Activated T-helper 1 cell treated with anti-CD3 and anti-CD28 coated beads, Interleukin-12 subunit alpha, Interleukin-12 subunit beta, Interleukin-2, Interleukin-4 antibody, amounts not matched to agents 30 ng/mL and 10 ng/mL and 1 ng/mL, durations not matched to agents 14 hours and 24 hours and 36 hours (primary cell): ENCODE results near the gene EXD3. TPM values are rescaled to one million over a fixed set of nuclear protein-coding genes. Genes with fewer than 3 reads are reported as not detected.

ENCODE experiments used
- DNase-seq: peaks from one replicate; pipeline ENCODE4 v3.0.0; 2021; ENCODE audit warnings: low spot score
- H3K27ac Mint-ChIP-seq: one replicate; pipeline ENCODE4 v1.8.0; 2021; ENCODE audit warnings: mild to moderate bottlenecking, mixed read lengths
- H3K27me3 Mint-ChIP-seq: one replicate; pipeline ENCODE4 v1.8.0; 2022; ENCODE audit warnings: mild to moderate bottlenecking, moderate library complexity, mixed read lengths; ENCODE audit not compliant: insufficient read depth
- H3K36me3 Mint-ChIP-seq: one replicate; pipeline ENCODE4 v1.8.0; 2021; ENCODE audit warnings: low read depth, mixed read lengths
- H3K4me1 Mint-ChIP-seq: one replicate; pipeline ENCODE4 v1.8.0; 2021; ENCODE audit warnings: low read depth, mixed read lengths
- H3K4me3 Mint-ChIP-seq: one replicate; pipeline ENCODE4 v1.8.0; 2021; ENCODE audit warnings: mild to moderate bottlenecking, moderate library complexity, mixed read lengths
- H3K9me3 Mint-ChIP-seq: one replicate; pipeline ENCODE4 v1.8.0; 2021; ENCODE audit warnings: mixed read lengths
- intact Hi-C: fragments of 100-400 bp; cut with micrococcal nuclease; formaldehyde crosslinking; loops from one replicate; pipeline ENCODE4 v1.15.1; 2024
- total RNA-seq: library from RNA; stranded (reverse); gene quantifications from 2 replicates; pipeline ENCODE4 v1.2.3, GENCODE V29; 2022

The EXD3 gene
- total RNA-seq, 1 donor from 2014 or later: 4.8 TPM

DNA sequence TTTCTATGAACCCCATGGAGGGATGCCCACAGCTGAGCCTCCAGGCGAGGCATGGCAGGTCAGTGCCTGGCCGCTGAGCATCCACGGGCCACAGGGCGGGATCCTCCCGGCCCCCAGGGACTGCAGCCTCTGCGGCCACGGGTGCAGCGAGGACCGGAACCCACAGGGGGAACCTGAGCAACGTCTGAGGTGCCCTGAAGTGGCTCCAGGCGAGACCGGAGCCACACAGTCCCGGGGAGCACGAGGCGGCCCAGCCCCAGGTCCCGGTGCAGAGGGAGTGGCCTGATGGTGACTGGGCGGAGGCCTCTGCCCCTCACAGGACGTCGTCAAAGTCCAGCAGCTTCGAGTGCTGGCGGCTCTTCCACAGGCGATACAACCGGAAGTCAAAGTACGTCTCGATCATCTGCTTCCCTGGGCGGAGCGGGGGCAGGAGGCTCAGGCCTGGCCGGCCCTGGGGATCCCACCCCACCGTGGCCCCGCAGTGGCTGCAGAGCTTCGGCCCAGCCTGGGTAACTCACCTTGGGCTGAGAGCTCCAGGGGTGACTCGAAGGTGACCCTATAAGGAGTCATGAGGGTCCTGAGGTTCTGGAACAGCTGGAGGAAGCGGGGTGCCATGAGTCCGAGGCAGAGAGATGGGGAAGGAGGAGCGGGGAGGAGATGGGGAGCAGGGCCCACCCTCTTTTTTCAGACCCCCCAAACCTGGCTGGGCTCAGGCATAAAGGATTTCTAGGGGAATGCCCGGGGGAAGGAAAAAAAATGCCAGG is 26.3 kb upstream of the EXD3 start:
- Mint-ChIP-seq H3K36me3 (peaks cover 3% of the 10 kb centered on the region), H3K27me3 (peaks cover 3% of the 10 kb centered on the region), H3K4me3 (no peak overlapping the region), H3K27ac (peak overlapping the region; percentile 40), H3K4me1 (peaks cover 8% of the 10 kb centered on the region), H3K9me3 (no peaks in the 10 kb centered on the region)
- intact Hi-C loops: no loop called here
- DNase-seq: no peak

DNA sequence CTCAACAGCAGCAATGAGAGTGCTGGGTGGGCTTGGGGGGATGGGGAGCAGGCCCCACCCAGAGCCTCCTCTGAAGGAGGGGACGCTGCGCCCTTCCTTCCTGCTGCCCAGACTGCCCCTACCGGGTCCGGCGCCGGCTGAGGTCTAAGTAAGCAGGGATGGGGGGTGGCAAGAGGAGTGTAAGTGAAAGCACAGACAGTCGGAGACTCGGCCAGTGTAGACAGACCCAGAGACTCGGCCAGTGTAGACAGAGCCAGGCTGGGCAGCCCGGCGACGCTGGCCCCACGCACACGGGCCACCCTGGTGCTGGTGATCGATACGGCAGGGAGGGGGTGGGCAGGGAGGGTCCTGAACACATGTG is 25.6 kb upstream of the EXD3 start:
- Mint-ChIP-seq H3K9me3 (no peaks in the 10 kb centered on the region), H3K4me1 (peaks cover 8% of the 10 kb centered on the region), H3K27me3 (peaks cover 6% of the 10 kb centered on the region), H3K4me3 (no peak overlapping the region), H3K36me3 (peaks cover 3% of the 10 kb centered on the region), H3K27ac (no peak overlapping the region)
- DNase-seq: no peak
- intact Hi-C loops: no loop called here

DNA sequence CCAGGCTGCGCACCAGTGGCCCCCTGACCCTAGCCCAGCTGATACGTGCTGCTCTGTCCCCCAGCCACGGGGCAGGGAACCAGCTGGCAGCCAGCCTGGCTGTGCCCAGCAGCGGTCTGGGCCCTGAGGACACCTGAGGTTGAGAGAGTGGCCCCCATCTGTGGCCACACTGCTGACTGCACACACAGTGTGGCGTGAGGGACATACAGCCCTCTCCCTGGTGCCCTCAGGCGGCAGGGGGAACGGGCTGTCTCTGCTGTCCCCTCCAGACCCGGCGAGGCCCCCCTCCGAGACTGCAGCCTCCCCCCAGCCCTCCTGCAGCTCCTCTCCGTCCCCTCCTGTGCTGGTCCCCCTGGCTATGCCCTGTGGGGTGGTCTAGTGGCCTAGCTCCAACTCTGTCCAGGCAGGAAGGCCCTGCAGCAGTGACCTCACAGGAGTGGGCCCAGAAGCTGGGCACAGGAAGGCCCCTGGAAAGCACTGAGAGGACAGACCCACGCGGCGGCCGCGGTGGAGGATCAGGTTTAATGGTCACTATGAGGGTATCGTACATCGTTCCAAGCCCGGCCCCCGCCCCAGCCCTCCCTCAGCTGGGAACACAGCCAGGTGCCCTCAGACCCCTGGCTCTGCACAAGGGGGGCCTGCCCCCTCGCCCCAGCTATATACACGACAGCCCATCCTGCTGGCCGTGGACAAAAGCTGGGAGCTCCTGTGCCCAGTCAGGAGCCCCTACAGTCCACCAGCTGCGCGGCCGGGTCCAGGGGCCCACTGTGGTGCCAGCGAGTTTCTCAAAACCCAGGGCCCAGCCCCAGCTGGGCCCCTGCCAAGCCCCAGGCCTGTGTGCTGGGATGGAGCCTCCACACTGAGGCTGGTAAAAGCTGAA is 25.0 kb upstream of the EXD3 start:
- H3K27me3 Mint-ChIP-seq: peaks cover 9% of the 10 kb centered on the region
- H3K36me3 Mint-ChIP-seq: peaks cover 3% of the 10 kb centered on the region
- intact Hi-C loops: no loop called here
- H3K9me3 Mint-ChIP-seq: no peaks in the 10 kb centered on the region
- H3K27ac Mint-ChIP-seq: no peak overlapping the region
- no peak overlapping the region for H3K4me3 Mint-ChIP-seq
- DNase-seq: no peak
- peaks cover 8% of the 10 kb centered on the region for H3K4me1 Mint-ChIP-seq

GRCh38 chr9:137446851-137447471 is 24.0 kb upstream of the EXD3 start:
- H3K9me3 Mint-ChIP-seq: no peaks in the 10 kb centered on the region
- peaks cover 10% of the 10 kb centered on the region for H3K4me1 Mint-ChIP-seq
- H3K36me3 Mint-ChIP-seq: peaks cover 3% of the 10 kb centered on the region
- intact Hi-C loops: no loop called here
- H3K4me3 Mint-ChIP-seq: no peak overlapping the region
- peaks cover 16% of the 10 kb centered on the region for H3K27me3 Mint-ChIP-seq
- DNase-seq: no peak
- no peak overlapping the region for H3K27ac Mint-ChIP-seq

- Mint-ChIP-seq H3K9me3 (no peaks in the 10 kb centered on the region), H3K27me3 (peaks cover 18% of the 10 kb centered on the region), H3K36me3 (peaks cover 3% of the 10 kb centered on the region), H3K27ac (no peak overlapping the region), H3K4me3 (no peak overlapping the region), H3K4me1 (peaks cover 13% of the 10 kb centered on the region)
- no peak for DNase-seq
- intact Hi-C loops: loop anchor here (1.0 kb wide), 2 partner anchors 23 to 152 kb away; partner anchors contain the start of genes EXD3 and NOXA1
Measured at GRCh38 chr9:137445930-137446431, 23.0 kb upstream of the EXD3 start.

DNA sequence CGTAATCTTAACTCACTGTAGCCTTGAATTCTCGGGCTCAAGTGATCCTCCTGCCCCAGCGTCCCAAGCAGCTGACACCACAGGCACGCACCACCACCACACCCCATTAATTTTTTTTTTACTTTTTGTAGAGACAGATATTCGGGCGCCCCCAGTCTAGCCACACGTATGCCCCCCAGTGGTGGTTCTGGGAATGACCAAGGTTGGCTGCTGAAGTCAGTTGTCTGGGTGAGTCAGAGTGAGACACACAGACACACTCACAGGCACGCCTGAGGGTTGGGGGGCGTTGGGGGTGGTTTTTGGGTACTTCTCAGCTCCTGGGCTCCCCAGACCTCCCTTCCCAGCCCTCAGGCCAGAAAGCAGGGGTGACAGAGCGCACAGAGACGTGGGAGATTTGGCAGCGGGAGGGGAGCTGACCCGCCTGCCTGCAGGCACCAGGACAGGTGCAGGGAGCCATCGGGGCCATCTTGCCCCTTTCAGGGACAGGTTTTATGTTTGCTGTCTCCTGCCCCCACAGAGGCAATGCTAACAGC is 22.4 kb upstream of the EXD3 start:
- DNase-seq: peak; percentile 78
- Mint-ChIP-seq H3K36me3 (peaks cover 3% of the 10 kb centered on the region), H3K9me3 (no peaks in the 10 kb centered on the region), H3K27ac (peak overlapping the region; percentile 58), H3K4me3 (no peak overlapping the region), H3K4me1 (peaks cover 13% of the 10 kb centered on the region), H3K27me3 (peaks cover 18% of the 10 kb centered on the region)
- intact Hi-C loops: loop anchor here (1.0 kb wide), 2 partner anchors 22 to 151 kb away; partner anchors contain the start of genes EXD3 and NOXA1

- Mint-ChIP-seq H3K27ac (no peak overlapping the region), H3K36me3 (peaks cover 3% of the 10 kb centered on the region), H3K4me3 (no peak overlapping the region), H3K4me1 (peaks cover 13% of the 10 kb centered on the region), H3K9me3 (no peaks in the 10 kb centered on the region), H3K27me3 (peaks cover 18% of the 10 kb centered on the region)
- no peak for DNase-seq
- intact Hi-C loops: no loop called here
Measured at GRCh38 chr9:137444106-137444790, 21.3 kb upstream of the EXD3 start.

DNA sequence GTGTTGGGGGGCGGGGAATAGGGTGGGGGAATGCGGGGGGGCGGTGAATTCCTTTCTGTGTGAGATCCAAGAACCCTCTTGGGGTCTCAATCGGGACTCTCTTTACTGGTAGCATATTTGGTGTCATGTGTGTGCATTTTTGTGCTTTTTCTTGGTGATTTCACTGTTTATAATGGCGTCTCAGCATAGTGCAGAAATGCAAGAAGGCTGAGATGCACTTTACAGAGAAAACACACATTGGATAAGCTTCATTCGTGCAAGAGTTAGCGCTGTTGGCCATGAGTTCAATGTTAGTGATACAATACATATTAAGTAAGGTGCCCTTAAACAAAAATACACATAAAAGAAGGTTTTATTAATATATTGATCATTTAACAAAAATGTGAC is 19.0 kb upstream of the EXD3 start:
- peaks cover 18% of the 10 kb centered on the region for H3K27me3 Mint-ChIP-seq
- DNase-seq: no peak
- H3K27ac Mint-ChIP-seq: no peak overlapping the region
- intact Hi-C loops: loop anchor here (1.0 kb wide), 1 partner anchor 19 kb away; the partner anchor contains the start of genes EXD3 and NOXA1
- H3K4me1 Mint-ChIP-seq: peaks cover 13% of the 10 kb centered on the region
- H3K9me3 Mint-ChIP-seq: no peaks in the 10 kb centered on the region
- peaks cover 1% of the 10 kb centered on the region for H3K36me3 Mint-ChIP-seq
- peak overlapping the region; percentile 77 for H3K4me3 Mint-ChIP-seq

- H3K4me3 Mint-ChIP-seq: peak within 1 kb of the TSS; percentile 77
- peaks cover 1% of the 10 kb centered on the region for H3K36me3 Mint-ChIP-seq
- DNase-seq: no peak
- no peaks in the 10 kb centered on the region for H3K9me3 Mint-ChIP-seq
- intact Hi-C loops: loop anchor here (1.0 kb wide), 1 partner anchor 18 kb away; the partner anchor contains the start of genes EXD3 and NOXA1
- no peak within 1 kb of the TSS for H3K27ac Mint-ChIP-seq
- peaks cover 13% of the 10 kb centered on the region for H3K4me1 Mint-ChIP-seq
- peaks cover 18% of the 10 kb centered on the region for H3K27me3 Mint-ChIP-seq
Measured at GRCh38 chr9:137441289-137441934, 18.4 kb upstream of the EXD3 start, which contains the start of gene ENTPD8. Gene ENTPD8, minus strand, starts transcription at chr9:137441357. Its CDS starts 3,072 bp downstream, at chr9:137438285.

- Mint-ChIP-seq H3K36me3 (no peaks in the 10 kb centered on the region), H3K4me3 (no peak overlapping the region), H3K27me3 (peaks cover 15% of the 10 kb centered on the region), H3K9me3 (no peaks in the 10 kb centered on the region), H3K27ac (no peak overlapping the region), H3K4me1 (peaks cover 5% of the 10 kb centered on the region)
- no peak for DNase-seq
- intact Hi-C loops: no loop called here
Measured at GRCh38 chr9:137439158-137439714, 16.3 kb upstream of the EXD3 start.

DNA sequence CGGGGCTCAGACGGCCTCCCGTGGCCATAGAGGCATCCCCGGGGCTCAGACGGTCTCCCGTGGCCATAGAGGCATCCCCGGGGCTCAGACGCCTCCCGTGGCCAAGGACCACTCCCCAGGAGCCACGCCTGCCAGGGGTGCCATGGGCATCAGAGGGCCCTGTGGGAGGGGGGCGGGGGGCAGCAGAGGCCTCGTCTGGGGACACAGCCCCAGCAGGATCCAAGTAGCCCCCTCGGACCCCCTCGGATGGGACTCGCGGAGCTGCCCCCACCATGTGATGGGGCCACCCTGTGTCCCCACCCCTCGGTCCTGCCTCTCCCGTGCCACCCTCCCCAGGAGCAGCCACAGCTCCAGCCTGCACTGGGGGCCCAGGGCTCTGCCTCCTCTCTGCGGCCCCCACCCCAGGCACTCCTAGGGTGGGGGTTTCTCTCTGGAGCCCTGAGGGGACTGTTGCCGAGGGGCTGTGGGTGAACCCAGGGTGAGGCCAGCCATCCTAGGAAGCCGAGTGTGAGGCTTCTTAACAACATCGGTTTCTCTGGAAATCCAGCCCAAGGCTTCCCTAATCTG is 15.7 kb upstream of the EXD3 start:
- peaks cover 5% of the 10 kb centered on the region for H3K4me1 Mint-ChIP-seq
- intact Hi-C loops: no loop called here
- no peak for DNase-seq
- no peak overlapping the region for H3K27ac Mint-ChIP-seq
- H3K36me3 Mint-ChIP-seq: no peaks in the 10 kb centered on the region
- H3K4me3 Mint-ChIP-seq: no peak overlapping the region
- H3K9me3 Mint-ChIP-seq: no peaks in the 10 kb centered on the region
- peaks cover 13% of the 10 kb centered on the region for H3K27me3 Mint-ChIP-seq
